GM18526 (cell line): ENCODE measurements around the gene FGFRL1.

Source experiments
- POLR2A ChIP-seq: IDR thresholded peaks from 3 replicates; pipeline ENCODE4 v1.6.1; 2011; ENCODE audit not compliant: insufficient read length; ENCODE audit errors: extremely low read depth

FGFRL1 gene

GRCh38 chr4:1021386-1022050 lies 10.1 kb downstream of the FGFRL1 start:
- TF ChIP-seq POLR2A: no peak

- TF ChIP-seq POLR2A: no peak
Measured at GRCh38 chr4:1022051-1022738, 10.8 kb downstream of the FGFRL1 start.

GRCh38 chr4:1022739-1023066 lies 11.3 kb downstream of the FGFRL1 start:
- no peak for TF ChIP-seq POLR2A

- TF ChIP-seq POLR2A: no peak
Measured at GRCh38 chr4:1023075-1023640, 11.7 kb downstream of the FGFRL1 start.

GRCh38 chr4:1023895-1024740 lies 12.7 kb downstream of the FGFRL1 start:
- no peak for TF ChIP-seq POLR2A

GRCh38 chr4:1024882-1025545 lies 13.6 kb downstream of the FGFRL1 start:
- TF ChIP-seq POLR2A: no peak

- no peak for TF ChIP-seq POLR2A
Measured at GRCh38 chr4:1026115-1026514, 14.7 kb downstream of the FGFRL1 start.

GRCh38 chr4:1027219-1027914 lies 15.9 kb downstream of the FGFRL1 start:
- TF ChIP-seq POLR2A: no peak

GRCh38 chr4:1027915-1028238 lies 16.5 kb downstream of the FGFRL1 start:
- no peak for TF ChIP-seq POLR2A

- TF ChIP-seq POLR2A: no peak
Measured at GRCh38 chr4:1028574-1029220, 17.3 kb downstream of the FGFRL1 start.

- no peak for TF ChIP-seq POLR2A
Measured at GRCh38 chr4:1029529-1029928, 18.1 kb downstream of the FGFRL1 start.

- no peak for TF ChIP-seq POLR2A
Measured at GRCh38 chr4:1030031-1030430, 18.6 kb downstream of the FGFRL1 start.

- no peak for TF ChIP-seq POLR2A
Measured at GRCh38 chr4:1030559-1030958, 19.1 kb downstream of the FGFRL1 start.

- TF ChIP-seq POLR2A: no peak
Measured at GRCh38 chr4:1031346-1031745, 19.9 kb downstream of the FGFRL1 start.
